WTC11 (cell line): ENCODE measurements around the gene LMOD3. TPM values are rescaled to one million over a fixed set of nuclear protein-coding genes. Genes with fewer than 3 reads are reported as not detected.

ENCODE experiments used
- ATAC-seq: fragments of 200-7000 bp; cut with Tn5 transposase; 2 replicates; pipeline ENCODE4 v1.10.0; 2021; ENCODE audit warnings: mild to moderate bottlenecking, moderate library complexity
- CTCF ChIA-PET: fragments of 300-600 bp; sonication (Branson Sonifier 250); formaldehyde crosslinking; loops from one replicate; lab custom pipeline; 2021; ENCODE audit warnings: antibody characterized with exemption; lab: Charles Lee
- POLR2A ChIA-PET: fragments of 350-600 bp; sonication (Branson Sonifier 250); formaldehyde crosslinking; loops from one replicate; lab custom pipeline; 2021; ENCODE audit warnings: antibody characterized with exemption; lab: Charles Lee
- DNase-seq: peaks from one replicate; pipeline ENCODE4 v3.0.0; 2021; ENCODE audit warnings: low spot score
- H3K27ac Mint-ChIP-seq: 2 replicates; pipeline ENCODE4 v1.8.0; 2021; ENCODE audit warnings: mixed read lengths
- H3K27me3 Mint-ChIP-seq: 2 replicates; pipeline ENCODE4 v1.8.0; 2021; ENCODE audit warnings: low read depth, mild to moderate bottlenecking, moderate library complexity, mixed read lengths
- H3K36me3 Mint-ChIP-seq: 2 replicates; pipeline ENCODE4 v1.8.0; 2021; ENCODE audit warnings: mixed read lengths
- H3K4me1 Mint-ChIP-seq: 2 replicates; pipeline ENCODE4 v1.8.0; 2022; ENCODE audit warnings: mixed read lengths
- H3K4me3 Mint-ChIP-seq: 2 replicates; pipeline ENCODE4 v1.8.0; 2021; ENCODE audit warnings: mild to moderate bottlenecking, moderate library complexity, mixed read lengths
- H3K9me3 Mint-ChIP-seq: 2 replicates; pipeline ENCODE4 v1.8.0; 2021; ENCODE audit warnings: mixed read lengths
- CBFB ChIP-seq: sonication (generic); formaldehyde crosslinking; IDR thresholded peaks from 2 replicates; pipeline ENCODE4 v1.8.1; 2022; ENCODE audit warnings: mild to moderate bottlenecking, low read depth, missing genetic modification reagents
- CREB1 ChIP-seq: sonication (generic); formaldehyde crosslinking; IDR thresholded peaks from 2 replicates; pipeline ENCODE4 v1.8.0; 2023; ENCODE audit warnings: mild to moderate bottlenecking, missing genetic modification reagents
- CREM ChIP-seq: sonication (generic); formaldehyde crosslinking; IDR thresholded peaks from 2 replicates; pipeline ENCODE4 v1.8.1; 2022; ENCODE audit warnings: mild to moderate bottlenecking, missing genetic modification reagents, moderate library complexity
- ELF4 ChIP-seq: sonication (generic); formaldehyde crosslinking; IDR thresholded peaks from 2 replicates; pipeline ENCODE4 v1.8.1; 2022; ENCODE audit warnings: low read depth, mild to moderate bottlenecking, moderate library complexity, missing genetic modification reagents
- ESRRA ChIP-seq: sonication (generic); formaldehyde crosslinking; IDR thresholded peaks from 2 replicates; pipeline ENCODE4 v1.8.1; 2022; ENCODE audit warnings: mild to moderate bottlenecking, missing genetic modification reagents, borderline replicate concordance
- FOXP1 ChIP-seq: sonication (generic); formaldehyde crosslinking; IDR thresholded peaks from 2 replicates; pipeline ENCODE4 v1.8.0; 2022; ENCODE audit warnings: missing genetic modification reagents, mild to moderate bottlenecking, moderate library complexity, borderline replicate concordance
- GABPB1 ChIP-seq: sonication (generic); formaldehyde crosslinking; IDR thresholded peaks from 2 replicates; pipeline ENCODE4 v1.8.1; 2023; ENCODE audit warnings: mild to moderate bottlenecking, missing genetic modification reagents
- NR1H2 ChIP-seq: sonication (generic); formaldehyde crosslinking; IDR thresholded peaks from 2 replicates; pipeline ENCODE4 v1.9.0; 2021; ENCODE audit warnings: mild to moderate bottlenecking, moderate library complexity, missing genetic modification reagents
- NR2C2 ChIP-seq: sonication (generic); formaldehyde crosslinking; IDR thresholded peaks from 2 replicates; pipeline ENCODE4 v1.8.0; 2022; ENCODE audit warnings: mild to moderate bottlenecking, missing genetic modification reagents
- OVOL2 ChIP-seq: fragments of 250-450 bp; sonication (Bioruptor Pico); IDR thresholded peaks from 2 replicates; pipeline ENCODE4 v1.9.0; 2021; ENCODE audit warnings: mild to moderate bottlenecking, borderline replicate concordance
- SP1 ChIP-seq: sonication (generic); formaldehyde crosslinking; conservative IDR thresholded peaks from 2 replicates; pipeline ENCODE4 v1.8.1; 2022; ENCODE audit warnings: missing genetic modification reagents
- TP53 ChIP-seq: sonication (generic); formaldehyde crosslinking; IDR thresholded peaks from 2 replicates; pipeline ENCODE4 v1.8.1; 2023; ENCODE audit warnings: mild to moderate bottlenecking, missing genetic modification reagents
- ZNF121 ChIP-seq: sonication (generic); formaldehyde crosslinking; IDR thresholded peaks from 2 replicates; pipeline ENCODE4 v1.8.0; 2023; ENCODE audit warnings: missing genetic modification reagents
- ZNF317 ChIP-seq: sonication (generic); formaldehyde crosslinking; IDR thresholded peaks from 2 replicates; pipeline ENCODE4 v1.8.1; 2023; ENCODE audit warnings: low read depth, mild to moderate bottlenecking, moderate library complexity, missing genetic modification reagents, borderline replicate concordance
- ZNF416 ChIP-seq: fragments of 250-450 bp; sonication (Bioruptor Pico); IDR thresholded peaks from 2 replicates; pipeline ENCODE4 v1.9.0; 2021; ENCODE audit warnings: mild to moderate bottlenecking, inconsistent platforms
- ZNF671 ChIP-seq: fragments of 250-450 bp; sonication (Bioruptor Pico); IDR thresholded peaks from 2 replicates; pipeline ENCODE4 v1.8.0; 2021; ENCODE audit warnings: mild to moderate bottlenecking
- total RNA-seq: library from RNA; stranded (reverse); gene quantifications from 3 replicates; pipeline ENCODE4 v1.2.3, GENCODE V29; 2021
- TF ChIP-seq, protein P1 (sequence below): sonication (generic); formaldehyde crosslinking; IDR thresholded peaks from 2 replicates; pipeline ENCODE4 v1.8.0; 2023; ENCODE audit warnings: mild to moderate bottlenecking, missing genetic modification reagents
- TF ChIP-seq, protein P2 (sequence below): sonication (generic); formaldehyde crosslinking; IDR thresholded peaks from 2 replicates; pipeline ENCODE4 v1.8.0; 2023; ENCODE audit warnings: missing genetic modification reagents
- TF ChIP-seq, protein P3 (sequence below): sonication (generic); formaldehyde crosslinking; IDR thresholded peaks from 2 replicates; pipeline ENCODE4 v1.8.1; 2022; ENCODE audit warnings: low read depth, mild to moderate bottlenecking, moderate library complexity, missing genetic modification reagents, borderline replicate concordance
- TF ChIP-seq, protein P4 (sequence below): sonication (generic); formaldehyde crosslinking; IDR thresholded peaks from 2 replicates; pipeline ENCODE4 v1.8.0; 2022; ENCODE audit warnings: mild to moderate bottlenecking, missing genetic modification reagents
- TF ChIP-seq, protein P5 (sequence below): fragments of 250-450 bp; sonication (Bioruptor Pico); IDR thresholded peaks from 2 replicates; pipeline ENCODE4 v1.9.0; 2021; ENCODE audit warnings: moderate library complexity, mild to moderate bottlenecking, inconsistent platforms, borderline replicate concordance
- TF ChIP-seq, protein P6 (sequence below): sonication (generic); formaldehyde crosslinking; IDR thresholded peaks from 2 replicates; pipeline ENCODE4 v1.8.1; 2023; ENCODE audit warnings: mild to moderate bottlenecking, missing genetic modification reagents
- TF ChIP-seq, protein P7 (sequence below): sonication (generic); formaldehyde crosslinking; IDR thresholded peaks from 2 replicates; pipeline ENCODE4 v1.8.1; 2023; ENCODE audit warnings: mild to moderate bottlenecking, missing genetic modification reagents, borderline replicate concordance

LMOD3 gene
- total RNA-seq, 1 experiment from 2014 or later: not detected

DNA sequence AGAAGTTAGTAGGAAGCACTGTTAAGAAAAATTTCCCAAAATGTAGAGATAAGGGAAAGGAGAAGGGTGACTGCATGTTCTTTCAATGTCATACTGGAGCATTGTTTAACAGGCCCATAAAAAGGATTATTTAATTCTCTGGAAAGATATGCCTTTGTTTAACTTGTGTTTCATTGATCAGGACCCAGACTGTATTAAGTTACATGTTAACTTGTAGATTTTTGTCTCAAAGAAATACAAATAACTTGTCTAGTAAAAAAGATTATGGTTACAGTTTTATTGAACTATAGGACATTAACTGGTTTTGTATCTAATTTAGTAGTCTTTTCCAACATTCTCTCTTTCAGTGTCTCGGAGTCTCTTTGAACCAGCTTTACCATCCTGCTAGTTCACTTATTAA is 49.7 kb upstream of the LMOD3 start:
- CTCF ChIA-PET: no interaction called here

DNA sequence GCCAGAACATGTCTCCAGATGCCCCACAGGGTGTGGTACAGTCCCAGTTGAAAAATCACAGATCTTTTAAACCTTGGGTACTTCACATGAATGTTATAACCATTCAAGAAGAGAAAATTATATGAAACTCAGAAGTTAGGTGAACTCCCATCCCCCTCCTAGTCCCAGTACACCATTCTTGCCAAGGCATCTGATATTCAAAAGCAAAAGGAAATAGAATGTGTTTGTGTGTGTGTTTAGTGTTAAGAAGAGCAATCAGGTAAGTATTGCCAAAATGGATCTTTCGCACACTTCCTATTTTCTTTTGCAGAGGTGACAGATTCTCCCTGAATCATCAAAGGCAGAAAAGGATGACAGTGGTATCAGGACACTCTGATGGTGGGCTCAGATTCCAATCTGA is 44.1 kb upstream of the LMOD3 start:
- ChIA-PET CTCF (interaction anchor here (8.2 kb wide), 1 partner anchor 139 kb away, joined by 120 read pairs; no protein-coding TSS in a partner anchor), POLR2A (no interaction called here)
- peaks cover 16% of the 10 kb centered on the region for H3K4me1 Mint-ChIP-seq
- no peaks in the 10 kb centered on the region for H3K27me3 Mint-ChIP-seq
- ATAC-seq: no peak
- no peak overlapping the region for H3K27ac Mint-ChIP-seq
- no peaks in the 10 kb centered on the region for H3K36me3 Mint-ChIP-seq
- H3K9me3 Mint-ChIP-seq: no peaks in the 10 kb centered on the region
- no peak for DNase-seq
- H3K4me3 Mint-ChIP-seq: no peak overlapping the region
- TF ChIP-seq, protein P1, sequence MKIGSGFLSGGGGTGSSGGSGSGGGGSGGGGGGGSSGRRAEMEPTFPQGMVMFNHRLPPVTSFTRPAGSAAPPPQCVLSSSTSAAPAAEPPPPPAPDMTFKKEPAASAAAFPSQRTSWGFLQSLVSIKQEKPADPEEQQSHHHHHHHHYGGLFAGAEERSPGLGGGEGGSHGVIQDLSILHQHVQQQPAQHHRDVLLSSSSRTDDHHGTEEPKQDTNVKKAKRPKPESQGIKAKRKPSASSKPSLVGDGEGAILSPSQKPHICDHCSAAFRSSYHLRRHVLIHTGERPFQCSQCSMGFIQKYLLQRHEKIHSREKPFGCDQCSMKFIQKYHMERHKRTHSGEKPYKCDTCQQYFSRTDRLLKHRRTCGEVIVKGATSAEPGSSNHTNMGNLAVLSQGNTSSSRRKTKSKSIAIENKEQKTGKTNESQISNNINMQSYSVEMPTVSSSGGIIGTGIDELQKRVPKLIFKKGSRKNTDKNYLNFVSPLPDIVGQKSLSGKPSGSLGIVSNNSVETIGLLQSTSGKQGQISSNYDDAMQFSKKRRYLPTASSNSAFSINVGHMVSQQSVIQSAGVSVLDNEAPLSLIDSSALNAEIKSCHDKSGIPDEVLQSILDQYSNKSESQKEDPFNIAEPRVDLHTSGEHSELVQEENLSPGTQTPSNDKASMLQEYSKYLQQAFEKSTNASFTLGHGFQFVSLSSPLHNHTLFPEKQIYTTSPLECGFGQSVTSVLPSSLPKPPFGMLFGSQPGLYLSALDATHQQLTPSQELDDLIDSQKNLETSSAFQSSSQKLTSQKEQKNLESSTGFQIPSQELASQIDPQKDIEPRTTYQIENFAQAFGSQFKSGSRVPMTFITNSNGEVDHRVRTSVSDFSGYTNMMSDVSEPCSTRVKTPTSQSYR: no peak
- TF ChIP-seq ELF4 (CRISPR knock-in tag) (no peak), CREB1 (CRISPR knock-in tag) (no peak), FOXP1 (no peak), ZNF671 (CRISPR knock-in tag) (no peak)

More for the DNA sequence above, 49.7 kb upstream of the LMOD3 start:
- Mint-ChIP-seq H3K27ac (no peak overlapping the region), H3K4me3 (no peak overlapping the region), H3K36me3 (no peaks in the 10 kb centered on the region), H3K9me3 (no peaks in the 10 kb centered on the region), H3K4me1 (no peaks in the 10 kb centered on the region), H3K27me3 (no peaks in the 10 kb centered on the region)
- ATAC-seq: no peak
- POLR2A ChIA-PET: no interaction called here
- TF ChIP-seq ZNF416 (no peak), SP1 (no peak), ESRRA (CRISPR knock-in tag) (no peak), OVOL2 (CRISPR knock-in tag) (no peak), TP53 (CRISPR knock-in tag) (no peak), CBFB (CRISPR knock-in tag) (no peak), ZNF121 (CRISPR knock-in tag) (no peak), CREM (CRISPR knock-in tag) (no peak), GABPB1 (CRISPR knock-in tag) (no peak), NR2C2 (no peak), NR1H2 (CRISPR knock-in tag) (no peak), ZNF317 (CRISPR knock-in tag) (no peak)
- TF ChIP-seq, protein P2, sequence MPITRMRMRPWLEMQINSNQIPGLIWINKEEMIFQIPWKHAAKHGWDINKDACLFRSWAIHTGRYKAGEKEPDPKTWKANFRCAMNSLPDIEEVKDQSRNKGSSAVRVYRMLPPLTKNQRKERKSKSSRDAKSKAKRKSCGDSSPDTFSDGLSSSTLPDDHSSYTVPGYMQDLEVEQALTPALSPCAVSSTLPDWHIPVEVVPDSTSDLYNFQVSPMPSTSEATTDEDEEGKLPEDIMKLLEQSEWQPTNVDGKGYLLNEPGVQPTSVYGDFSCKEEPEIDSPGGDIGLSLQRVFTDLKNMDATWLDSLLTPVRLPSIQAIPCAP (CRISPR knock-in tag): no peak
- TF ChIP-seq, protein P3, sequence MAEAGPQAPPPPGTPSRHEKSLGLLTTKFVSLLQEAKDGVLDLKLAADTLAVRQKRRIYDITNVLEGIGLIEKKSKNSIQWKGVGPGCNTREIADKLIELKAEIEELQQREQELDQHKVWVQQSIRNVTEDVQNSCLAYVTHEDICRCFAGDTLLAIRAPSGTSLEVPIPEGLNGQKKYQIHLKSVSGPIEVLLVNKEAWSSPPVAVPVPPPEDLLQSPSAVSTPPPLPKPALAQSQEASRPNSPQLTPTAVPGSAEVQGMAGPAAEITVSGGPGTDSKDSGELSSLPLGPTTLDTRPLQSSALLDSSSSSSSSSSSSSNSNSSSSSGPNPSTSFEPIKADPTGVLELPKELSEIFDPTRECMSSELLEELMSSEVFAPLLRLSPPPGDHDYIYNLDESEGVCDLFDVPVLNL (CRISPR knock-in tag): no peak
- TF ChIP-seq, protein P4, sequence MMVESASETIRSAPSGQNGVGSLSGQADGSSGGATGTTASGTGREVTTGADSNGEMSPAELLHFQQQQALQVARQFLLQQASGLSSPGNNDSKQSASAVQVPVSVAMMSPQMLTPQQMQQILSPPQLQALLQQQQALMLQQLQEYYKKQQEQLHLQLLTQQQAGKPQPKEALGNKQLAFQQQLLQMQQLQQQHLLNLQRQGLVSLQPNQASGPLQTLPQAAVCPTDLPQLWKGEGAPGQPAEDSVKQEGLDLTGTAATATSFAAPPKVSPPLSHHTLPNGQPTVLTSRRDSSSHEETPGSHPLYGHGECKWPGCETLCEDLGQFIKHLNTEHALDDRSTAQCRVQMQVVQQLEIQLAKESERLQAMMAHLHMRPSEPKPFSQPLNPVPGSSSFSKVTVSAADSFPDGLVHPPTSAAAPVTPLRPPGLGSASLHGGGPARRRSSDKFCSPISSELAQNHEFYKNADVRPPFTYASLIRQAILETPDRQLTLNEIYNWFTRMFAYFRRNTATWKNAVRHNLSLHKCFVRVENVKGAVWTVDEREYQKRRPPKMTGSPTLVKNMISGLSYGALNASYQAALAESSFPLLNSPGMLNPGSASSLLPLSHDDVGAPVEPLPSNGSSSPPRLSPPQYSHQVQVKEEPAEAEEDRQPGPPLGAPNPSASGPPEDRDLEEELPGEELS (CRISPR knock-in tag): no peak
- TF ChIP-seq, protein P5, sequence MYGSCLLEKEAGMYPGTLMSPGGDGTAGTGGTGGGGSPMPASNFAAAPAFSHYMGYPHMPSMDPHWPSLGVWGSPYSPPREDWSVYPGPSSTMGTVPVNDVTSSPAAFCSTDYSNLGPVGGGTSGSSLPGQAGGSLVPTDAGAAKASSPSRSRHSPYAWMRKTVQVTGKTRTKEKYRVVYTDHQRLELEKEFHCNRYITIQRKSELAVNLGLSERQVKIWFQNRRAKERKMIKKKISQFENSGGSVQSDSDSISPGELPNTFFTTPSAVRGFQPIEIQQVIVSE (CRISPR knock-in tag): no peak
- TF ChIP-seq, protein P6, sequence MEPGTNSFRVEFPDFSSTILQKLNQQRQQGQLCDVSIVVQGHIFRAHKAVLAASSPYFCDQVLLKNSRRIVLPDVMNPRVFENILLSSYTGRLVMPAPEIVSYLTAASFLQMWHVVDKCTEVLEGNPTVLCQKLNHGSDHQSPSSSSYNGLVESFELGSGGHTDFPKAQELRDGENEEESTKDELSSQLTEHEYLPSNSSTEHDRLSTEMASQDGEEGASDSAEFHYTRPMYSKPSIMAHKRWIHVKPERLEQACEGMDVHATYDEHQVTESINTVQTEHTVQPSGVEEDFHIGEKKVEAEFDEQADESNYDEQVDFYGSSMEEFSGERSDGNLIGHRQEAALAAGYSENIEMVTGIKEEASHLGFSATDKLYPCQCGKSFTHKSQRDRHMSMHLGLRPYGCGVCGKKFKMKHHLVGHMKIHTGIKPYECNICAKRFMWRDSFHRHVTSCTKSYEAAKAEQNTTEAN (CRISPR knock-in tag): no peak
- TF ChIP-seq, protein P7, sequence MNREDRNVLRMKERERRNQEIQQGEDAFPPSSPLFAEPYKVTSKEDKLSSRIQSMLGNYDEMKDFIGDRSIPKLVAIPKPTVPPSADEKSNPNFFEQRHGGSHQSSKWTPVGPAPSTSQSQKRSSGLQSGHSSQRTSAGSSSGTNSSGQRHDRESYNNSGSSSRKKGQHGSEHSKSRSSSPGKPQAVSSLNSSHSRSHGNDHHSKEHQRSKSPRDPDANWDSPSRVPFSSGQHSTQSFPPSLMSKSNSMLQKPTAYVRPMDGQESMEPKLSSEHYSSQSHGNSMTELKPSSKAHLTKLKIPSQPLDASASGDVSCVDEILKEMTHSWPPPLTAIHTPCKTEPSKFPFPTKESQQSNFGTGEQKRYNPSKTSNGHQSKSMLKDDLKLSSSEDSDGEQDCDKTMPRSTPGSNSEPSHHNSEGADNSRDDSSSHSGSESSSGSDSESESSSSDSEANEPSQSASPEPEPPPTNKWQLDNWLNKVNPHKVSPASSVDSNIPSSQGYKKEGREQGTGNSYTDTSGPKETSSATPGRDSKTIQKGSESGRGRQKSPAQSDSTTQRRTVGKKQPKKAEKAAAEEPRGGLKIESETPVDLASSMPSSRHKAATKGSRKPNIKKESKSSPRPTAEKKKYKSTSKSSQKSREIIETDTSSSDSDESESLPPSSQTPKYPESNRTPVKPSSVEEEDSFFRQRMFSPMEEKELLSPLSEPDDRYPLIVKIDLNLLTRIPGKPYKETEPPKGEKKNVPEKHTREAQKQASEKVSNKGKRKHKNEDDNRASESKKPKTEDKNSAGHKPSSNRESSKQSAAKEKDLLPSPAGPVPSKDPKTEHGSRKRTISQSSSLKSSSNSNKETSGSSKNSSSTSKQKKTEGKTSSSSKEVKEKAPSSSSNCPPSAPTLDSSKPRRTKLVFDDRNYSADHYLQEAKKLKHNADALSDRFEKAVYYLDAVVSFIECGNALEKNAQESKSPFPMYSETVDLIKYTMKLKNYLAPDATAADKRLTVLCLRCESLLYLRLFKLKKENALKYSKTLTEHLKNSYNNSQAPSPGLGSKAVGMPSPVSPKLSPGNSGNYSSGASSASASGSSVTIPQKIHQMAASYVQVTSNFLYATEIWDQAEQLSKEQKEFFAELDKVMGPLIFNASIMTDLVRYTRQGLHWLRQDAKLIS (CRISPR knock-in tag): no peak
- no peak for DNase-seq
